ENCODE measurements around the gene ZCWPW1.
A peak's percentile ranks its signal among the peaks of the same experiment; 100 is the strongest.
"Not testable (repeated sequence)": the region's sequence is repeated elsewhere in the genome, so short reads cannot be mapped to it uniquely, and the experiment has no call there.

ZCWPW1 gene

GRCh38 chr7:100401811-100402210 lies 26.7 kb downstream of the ZCWPW1 start:
- no peak for DNase-seq (ENCODE audit: low read depth in 2 of 2)

- DNase-seq (ENCODE audit: low read depth in 2 of 2) = no peak
Measured at GRCh38 chr7:100400656-100401055, 27.8 kb downstream of the ZCWPW1 start.

- no peak for DNase-seq (ENCODE audit: low read depth in 2 of 2)
Measured at GRCh38 chr7:100400041-100400440, 28.5 kb downstream of the ZCWPW1 start.

GRCh38 chr7:100398239-100398638 lies 30.3 kb downstream of the ZCWPW1 start:
- DNase-seq (ENCODE audit: low read depth in 2 of 2) = no peak

- DNase-seq (ENCODE audit: low read depth in 2 of 2) = no peak
Measured at GRCh38 chr7:100397315-100398081, 31.0 kb downstream of the ZCWPW1 start.

GRCh38 chr7:100396421-100396982 lies 32.0 kb downstream of the ZCWPW1 start:
- peak; percentile 13 to 36 for DNase-seq (ENCODE audit: low read depth in 2 of 2)

GRCh38 chr7:100394077-100394476 lies 34.4 kb downstream of the ZCWPW1 start:
- DNase-seq (ENCODE audit: low read depth in 2 of 2) = no peak

GRCh38 chr7:100393233-100393905 lies 35.1 kb downstream of the ZCWPW1 start:
- no peak for DNase-seq (ENCODE audit: low read depth in 2 of 2)

- no peak for DNase-seq (ENCODE audit: low read depth in 2 of 2)
Measured at GRCh38 chr7:100390286-100391009, 38.1 kb downstream of the ZCWPW1 start.

GRCh38 chr7:100389437-100390088 lies 38.9 kb downstream of the ZCWPW1 start:
- no peak for DNase-seq (ENCODE audit: low read depth in 2 of 2)

GRCh38 chr7:100387695-100388094 lies 40.8 kb downstream of the ZCWPW1 start:
- DNase-seq (ENCODE audit: low read depth in 2 of 2) = no peak

- DNase-seq (ENCODE audit: low read depth in 2 of 2) = no peak
Measured at GRCh38 chr7:100386940-100387339, 41.6 kb downstream of the ZCWPW1 start.

GRCh38 chr7:100384628-100385294 lies 43.7 kb downstream of the ZCWPW1 start:
- no peak for DNase-seq (ENCODE audit: low read depth in 2 of 2)

- DNase-seq (ENCODE audit: low read depth in 2 of 2) = not testable (repeated sequence)
Measured at GRCh38 chr7:100382234-100382853, 46.2 kb downstream of the ZCWPW1 start.

GRCh38 chr7:100381531-100382233 lies 46.8 kb downstream of the ZCWPW1 start:
- DNase-seq (ENCODE audit: low read depth in 2 of 2) = not testable (repeated sequence)

GRCh38 chr7:100380196-100380595 lies 48.3 kb downstream of the ZCWPW1 start:
- DNase-seq (ENCODE audit: low read depth in 2 of 2) = no peak

- no peak for DNase-seq (ENCODE audit: low read depth in 2 of 2)
Measured at GRCh38 chr7:100378114-100378755, 50.3 kb downstream of the ZCWPW1 start.

- DNase-seq (ENCODE audit: low read depth in 2 of 2) = no peak
Measured at GRCh38 chr7:100376066-100376465, 52.4 kb downstream of the ZCWPW1 start.

- no peak for DNase-seq (ENCODE audit: low read depth in 2 of 2)
Measured at GRCh38 chr7:100374601-100375000, 53.9 kb downstream of the ZCWPW1 start.

Measured in stimulated activated CD4-positive, alpha-beta T cell treated with anti-CD3 and anti-CD28 coated beads, Interleukin-12 subunit alpha, Interleukin-12 subunit beta, amount 100 ng/mL, for 24 hours (primary cell).